GM23338 (cell line): ENCODE measurements around the gene MYRFL. TPM values are rescaled to one million over a fixed set of nuclear protein-coding genes. Genes with fewer than 3 reads are reported as not detected.

Experiments
- ATAC-seq: fragments of 200-7000 bp; cut with Tn5 transposase; 3 replicates; pipeline ENCODE4 v1.9.1; 2020
- DNase-seq: peaks from one replicate; pipeline ENCODE4 v3.0.0-alpha.2; 2015; ENCODE audit warnings: low spot score
- H2AFZ ChIP-seq: fragments of 200-600 bp; sonication (generic); 2 replicates; pipeline ENCODE4 v1.8.0; 2016; ENCODE audit warnings: antibody characterized with exemption, mild to moderate bottlenecking, moderate library complexity
- H3F3A ChIP-seq: fragments of 200-600 bp; sonication (generic); replicated peaks from 2 replicates; pipeline ENCODE4 v1.8.0; 2017; ENCODE audit warnings: antibody characterized with exemption, mixed run types, low read depth
- H3K27ac ChIP-seq: fragments of 200-600 bp; sonication (generic); 2 replicates; pipeline ENCODE4 v1.6.1; 2016; ENCODE audit warnings: low read depth
- H3K27me3 ChIP-seq: fragments of 200-600 bp; sonication (generic); 2 replicates; pipeline ENCODE4 v1.8.0; 2016; ENCODE audit warnings: mild to moderate bottlenecking, mixed run types, moderate library complexity; ENCODE audit not compliant: insufficient read depth
- H3K36me3 ChIP-seq: fragments of 200-600 bp; sonication (generic); 2 replicates; pipeline ENCODE4 v1.8.0; 2016; ENCODE audit warnings: mild to moderate bottlenecking; ENCODE audit not compliant: insufficient read depth
- H3K4me1 ChIP-seq: fragments of 200-600 bp; sonication (generic); 2 replicates; pipeline ENCODE4 v1.8.0; 2016; ENCODE audit warnings: mild to moderate bottlenecking, moderate library complexity; ENCODE audit not compliant: insufficient read depth
- H3K4me2 ChIP-seq: fragments of 200-600 bp; sonication (generic); 2 replicates; pipeline ENCODE4 v1.7.1; 2017; ENCODE audit warnings: mixed run types
- H3K4me3 ChIP-seq: fragments of 200-600 bp; sonication (generic); 2 replicates; pipeline ENCODE4 v1.6.1; 2016; ENCODE audit warnings: mixed run types
- H3K79me2 ChIP-seq: fragments of 200-600 bp; sonication (generic); replicated peaks from 2 replicates; pipeline ENCODE4 v1.8.0; 2017; ENCODE audit warnings: mild to moderate bottlenecking; ENCODE audit not compliant: insufficient read depth
- H3K9me2 ChIP-seq: fragments of 200-600 bp; sonication (generic); 2 replicates; pipeline ENCODE4 v1.8.0; 2017; ENCODE audit not compliant: insufficient read depth
- H4K20me1 ChIP-seq: fragments of 200-600 bp; sonication (generic); replicated peaks from 2 replicates; pipeline ENCODE4 v1.8.0; 2017; ENCODE audit warnings: mild to moderate bottlenecking; ENCODE audit not compliant: insufficient read depth
- H3K27ac Mint-ChIP-seq: 2 replicates; pipeline ENCODE4 v1.8.0; 2020; ENCODE audit warnings: inconsistent platforms, mild to moderate bottlenecking, moderate library complexity, mixed read lengths
- H3K27me3 Mint-ChIP-seq: 3 replicates; pipeline ENCODE4 v1.8.0; 2022; ENCODE audit warnings: low read depth, mild to moderate bottlenecking, moderate library complexity, mixed read lengths, inconsistent platforms; ENCODE audit not compliant: insufficient read depth, poor library complexity
- H3K36me3 Mint-ChIP-seq: 3 replicates; pipeline ENCODE4 v1.8.0; 2021; ENCODE audit warnings: low read depth, mild to moderate bottlenecking, inconsistent platforms, moderate library complexity, mixed read lengths
- H3K4me1 Mint-ChIP-seq: 3 replicates; pipeline ENCODE4 v1.8.0; 2020; ENCODE audit warnings: mild to moderate bottlenecking, inconsistent platforms, mixed read lengths
- H3K4me3 Mint-ChIP-seq: 3 replicates; pipeline ENCODE4 v1.8.0; 2021; ENCODE audit warnings: moderate library complexity, mild to moderate bottlenecking, inconsistent platforms, mixed read lengths
- H3K9me3 Mint-ChIP-seq: 3 replicates; pipeline ENCODE4 v1.8.0; 2020; ENCODE audit warnings: moderate library complexity, mild to moderate bottlenecking, inconsistent platforms, mixed read lengths
- EZH2 ChIP-seq: fragments of 200-600 bp; sonication (generic); IDR thresholded peaks from one replicate; pipeline ENCODE4 v1.8.0; 2017; ENCODE audit warnings: antibody characterized with exemption, mild to moderate bottlenecking, low read depth; ENCODE audit not compliant: unreplicated experiment
- EZH2phosphoT487 ChIP-seq: fragments of 200-600 bp; sonication (generic); IDR thresholded peaks from one replicate; pipeline ENCODE4 v1.8.1; 2018; ENCODE audit warnings: antibody characterized with exemption; ENCODE audit not compliant: unreplicated experiment
- JUNB ChIP-seq: IDR thresholded peaks from one replicate; pipeline ENCODE4 v1.6.1; 2016; ENCODE audit warnings: antibody characterized with exemption; ENCODE audit not compliant: unreplicated experiment
- NANOG ChIP-seq: IDR thresholded peaks from 2 replicates; pipeline ENCODE4 v1.6.1; 2016; ENCODE audit warnings: antibody characterized with exemption, borderline replicate concordance
- POLR2AphosphoS5 ChIP-seq: IDR thresholded peaks from 2 replicates; pipeline ENCODE4 v1.6.1; 2016; ENCODE audit warnings: antibody characterized with exemption, low read depth
- STAT1 ChIP-seq: IDR thresholded peaks from one replicate; pipeline ENCODE4 v1.6.1; 2016; ENCODE audit warnings: antibody characterized with exemption; ENCODE audit not compliant: unreplicated experiment
- ZNF331 ChIP-seq: fragments of 250-450 bp; sonication (Bioruptor Pico); IDR thresholded peaks from 2 replicates; pipeline ENCODE4 v1.5.0; 2020; ENCODE audit warnings: low read depth, mild to moderate bottlenecking, moderate library complexity
- polyA plus RNA-seq: library from polyadenylated mRNA; unstranded; fragments of >200 nt; fragmentation: Nextera tagmentation; extraction: Ambion mirVana; gene quantifications from 2 replicates; pipeline ENCODE4 v1.2.1, GENCODE V29; 2016
- total RNA-seq: library from RNA; depleted of rRNA; stranded (reverse); fragments of >200 nt; shearing (Covaris generic); gene quantifications from 2 replicates; pipeline ENCODE4 v1.2.3, GENCODE V29; 2014
- TF ChIP-seq, protein P1 (sequence below): IDR thresholded peaks from one replicate; pipeline ENCODE4 v1.6.1; 2018; ENCODE audit warnings: antibody characterized with exemption; ENCODE audit not compliant: unreplicated experiment
- TF ChIP-seq, protein P2 (sequence below), 2 experiments: fragments of 200-600 bp in 1 of 2; sonication (generic) in 1 of 2; conservative IDR thresholded peaks; 2 replicates each; pipeline versions ENCODE4 v1.5.1 to v1.6.1; 2016 to 2017; ENCODE audit warnings: antibody characterized with exemption in 2 of 2, low read depth in 2 of 2, mild to moderate bottlenecking in 2 of 2, moderate library complexity in 1 of 2
- TF ChIP-seq, protein P3 (sequence below): fragments of 250-450 bp; sonication (Bioruptor Pico); IDR thresholded peaks from 2 replicates; pipeline ENCODE4 v1.5.0; 2020; ENCODE audit warnings: mild to moderate bottlenecking, moderate library complexity

MYRFL gene
- total and polyA plus RNA-seq, 2 experiments from 2014 or later = 2.3 to 2.8 TPM

DNA sequence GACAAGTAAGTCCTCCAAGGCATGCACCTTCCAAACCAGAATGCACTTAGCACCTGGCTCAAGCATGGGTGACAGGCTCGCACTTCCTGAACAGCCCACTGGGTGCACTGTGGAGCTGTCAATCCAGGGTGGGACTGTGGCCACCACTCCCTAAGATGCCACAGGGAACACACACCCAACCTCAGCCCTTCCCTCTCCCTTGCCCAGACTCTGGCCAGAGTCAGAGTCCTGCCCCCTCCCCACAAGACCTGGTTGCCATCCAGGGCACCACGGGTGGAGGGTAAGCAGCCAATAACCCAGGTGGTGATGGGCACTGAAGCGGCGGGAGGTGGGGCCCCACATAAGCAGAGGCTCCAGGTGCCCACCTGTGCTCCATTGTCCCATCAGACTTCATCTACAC lies 160.6 kb downstream of the MYRFL start:
- no peaks in the 10 kb centered on the region for H3K79me2 ChIP-seq
- no peak overlapping the region for H3K27ac ChIP-seq
- no peaks in the 10 kb centered on the region for H3F3A ChIP-seq
- no peak overlapping the region for H3K4me3 Mint-ChIP-seq
- H3K4me3 ChIP-seq = no peak overlapping the region
- H3K36me3 ChIP-seq = no peaks in the 10 kb centered on the region
- peaks cover 5% of the 10 kb centered on the region for H3K9me2 ChIP-seq
- no peaks in the 10 kb centered on the region for H3K27me3 Mint-ChIP-seq
- peak; percentile 62 for DNase-seq
- no peaks in the 10 kb centered on the region for H4K20me1 ChIP-seq
- TF ChIP-seq, protein P1, sequence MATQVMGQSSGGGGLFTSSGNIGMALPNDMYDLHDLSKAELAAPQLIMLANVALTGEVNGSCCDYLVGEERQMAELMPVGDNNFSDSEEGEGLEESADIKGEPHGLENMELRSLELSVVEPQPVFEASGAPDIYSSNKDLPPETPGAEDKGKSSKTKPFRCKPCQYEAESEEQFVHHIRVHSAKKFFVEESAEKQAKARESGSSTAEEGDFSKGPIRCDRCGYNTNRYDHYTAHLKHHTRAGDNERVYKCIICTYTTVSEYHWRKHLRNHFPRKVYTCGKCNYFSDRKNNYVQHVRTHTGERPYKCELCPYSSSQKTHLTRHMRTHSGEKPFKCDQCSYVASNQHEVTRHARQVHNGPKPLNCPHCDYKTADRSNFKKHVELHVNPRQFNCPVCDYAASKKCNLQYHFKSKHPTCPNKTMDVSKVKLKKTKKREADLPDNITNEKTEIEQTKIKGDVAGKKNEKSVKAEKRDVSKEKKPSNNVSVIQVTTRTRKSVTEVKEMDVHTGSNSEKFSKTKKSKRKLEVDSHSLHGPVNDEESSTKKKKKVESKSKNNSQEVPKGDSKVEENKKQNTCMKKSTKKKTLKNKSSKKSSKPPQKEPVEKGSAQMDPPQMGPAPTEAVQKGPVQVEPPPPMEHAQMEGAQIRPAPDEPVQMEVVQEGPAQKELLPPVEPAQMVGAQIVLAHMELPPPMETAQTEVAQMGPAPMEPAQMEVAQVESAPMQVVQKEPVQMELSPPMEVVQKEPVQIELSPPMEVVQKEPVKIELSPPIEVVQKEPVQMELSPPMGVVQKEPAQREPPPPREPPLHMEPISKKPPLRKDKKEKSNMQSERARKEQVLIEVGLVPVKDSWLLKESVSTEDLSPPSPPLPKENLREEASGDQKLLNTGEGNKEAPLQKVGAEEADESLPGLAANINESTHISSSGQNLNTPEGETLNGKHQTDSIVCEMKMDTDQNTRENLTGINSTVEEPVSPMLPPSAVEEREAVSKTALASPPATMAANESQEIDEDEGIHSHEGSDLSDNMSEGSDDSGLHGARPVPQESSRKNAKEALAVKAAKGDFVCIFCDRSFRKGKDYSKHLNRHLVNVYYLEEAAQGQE = no peak
- TF ChIP-seq, protein P2, sequence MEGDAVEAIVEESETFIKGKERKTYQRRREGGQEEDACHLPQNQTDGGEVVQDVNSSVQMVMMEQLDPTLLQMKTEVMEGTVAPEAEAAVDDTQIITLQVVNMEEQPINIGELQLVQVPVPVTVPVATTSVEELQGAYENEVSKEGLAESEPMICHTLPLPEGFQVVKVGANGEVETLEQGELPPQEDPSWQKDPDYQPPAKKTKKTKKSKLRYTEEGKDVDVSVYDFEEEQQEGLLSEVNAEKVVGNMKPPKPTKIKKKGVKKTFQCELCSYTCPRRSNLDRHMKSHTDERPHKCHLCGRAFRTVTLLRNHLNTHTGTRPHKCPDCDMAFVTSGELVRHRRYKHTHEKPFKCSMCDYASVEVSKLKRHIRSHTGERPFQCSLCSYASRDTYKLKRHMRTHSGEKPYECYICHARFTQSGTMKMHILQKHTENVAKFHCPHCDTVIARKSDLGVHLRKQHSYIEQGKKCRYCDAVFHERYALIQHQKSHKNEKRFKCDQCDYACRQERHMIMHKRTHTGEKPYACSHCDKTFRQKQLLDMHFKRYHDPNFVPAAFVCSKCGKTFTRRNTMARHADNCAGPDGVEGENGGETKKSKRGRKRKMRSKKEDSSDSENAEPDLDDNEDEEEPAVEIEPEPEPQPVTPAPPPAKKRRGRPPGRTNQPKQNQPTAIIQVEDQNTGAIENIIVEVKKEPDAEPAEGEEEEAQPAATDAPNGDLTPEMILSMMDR (conservative IDR thresholded peaks at IDR 0.05; ENCODE audit: low read depth in 2 of 2) = peak; percentile 48 to 75
- no peaks in the 10 kb centered on the region; the same call in 2 of the 3 replicates for H3K9me3 Mint-ChIP-seq
- H3K36me3 Mint-ChIP-seq = no peaks in the 10 kb centered on the region
- peak; percentile 86 for ATAC-seq
- no peaks in the 10 kb centered on the region for H3K4me1 Mint-ChIP-seq
- no peaks in the 10 kb centered on the region for H3K4me1 ChIP-seq
- no peak overlapping the region for H2AFZ ChIP-seq
- no peaks in the 10 kb centered on the region for H3K27me3 ChIP-seq
- H3K4me2 ChIP-seq = no peak overlapping the region
- H3K27ac Mint-ChIP-seq = no peak overlapping the region

DNA sequence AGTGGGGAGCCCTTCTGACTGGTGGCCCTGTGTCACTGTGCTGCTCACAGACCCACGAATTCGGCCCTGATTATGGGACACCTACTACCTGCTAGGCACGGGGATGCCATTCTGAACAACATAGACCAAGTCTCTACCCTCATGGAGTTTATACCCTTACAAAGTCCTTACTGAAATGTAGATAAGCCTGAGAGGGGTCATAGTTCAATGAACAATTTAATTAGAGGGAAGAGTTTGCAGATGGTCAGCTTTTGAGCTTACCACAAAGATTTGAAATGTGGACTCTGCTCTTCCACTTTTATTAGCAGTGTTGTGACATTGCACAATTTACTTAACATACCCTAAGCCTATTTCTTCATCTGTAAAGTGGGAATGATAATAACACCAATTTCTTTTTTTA lies 161.1 kb downstream of the MYRFL start:
- Histone ChIP-seq H3K4me2 (no peak overlapping the region), H2AFZ (no peak overlapping the region), H3K4me3 (no peak overlapping the region), H3F3A (no peaks in the 10 kb centered on the region), H3K27me3 (no peaks in the 10 kb centered on the region), H3K9me2 (peaks cover 10% of the 10 kb centered on the region), H3K36me3 (no peaks in the 10 kb centered on the region), H3K4me1 (no peaks in the 10 kb centered on the region), H3K27ac (no peak overlapping the region), H4K20me1 (no peaks in the 10 kb centered on the region), H3K79me2 (no peaks in the 10 kb centered on the region)
- Mint-ChIP-seq H3K27me3 (no peaks in the 10 kb centered on the region), H3K9me3 (no peaks in the 10 kb centered on the region; the same call in 2 of the 3 replicates), H3K4me1 (no peaks in the 10 kb centered on the region), H3K27ac (no peak overlapping the region), H3K36me3 (no peaks in the 10 kb centered on the region), H3K4me3 (no peak overlapping the region)
- ATAC-seq = no peak
- DNase-seq = no peak
- TF ChIP-seq STAT1 (no peak), EZH2 (no peak), EZH2phosphoT487 (no peak), ZNF331 (CRISPR knock-in tag) (no peak), NANOG (no peak), POLR2AphosphoS5 (no peak), JUNB (no peak)
- TF ChIP-seq, protein P3, sequence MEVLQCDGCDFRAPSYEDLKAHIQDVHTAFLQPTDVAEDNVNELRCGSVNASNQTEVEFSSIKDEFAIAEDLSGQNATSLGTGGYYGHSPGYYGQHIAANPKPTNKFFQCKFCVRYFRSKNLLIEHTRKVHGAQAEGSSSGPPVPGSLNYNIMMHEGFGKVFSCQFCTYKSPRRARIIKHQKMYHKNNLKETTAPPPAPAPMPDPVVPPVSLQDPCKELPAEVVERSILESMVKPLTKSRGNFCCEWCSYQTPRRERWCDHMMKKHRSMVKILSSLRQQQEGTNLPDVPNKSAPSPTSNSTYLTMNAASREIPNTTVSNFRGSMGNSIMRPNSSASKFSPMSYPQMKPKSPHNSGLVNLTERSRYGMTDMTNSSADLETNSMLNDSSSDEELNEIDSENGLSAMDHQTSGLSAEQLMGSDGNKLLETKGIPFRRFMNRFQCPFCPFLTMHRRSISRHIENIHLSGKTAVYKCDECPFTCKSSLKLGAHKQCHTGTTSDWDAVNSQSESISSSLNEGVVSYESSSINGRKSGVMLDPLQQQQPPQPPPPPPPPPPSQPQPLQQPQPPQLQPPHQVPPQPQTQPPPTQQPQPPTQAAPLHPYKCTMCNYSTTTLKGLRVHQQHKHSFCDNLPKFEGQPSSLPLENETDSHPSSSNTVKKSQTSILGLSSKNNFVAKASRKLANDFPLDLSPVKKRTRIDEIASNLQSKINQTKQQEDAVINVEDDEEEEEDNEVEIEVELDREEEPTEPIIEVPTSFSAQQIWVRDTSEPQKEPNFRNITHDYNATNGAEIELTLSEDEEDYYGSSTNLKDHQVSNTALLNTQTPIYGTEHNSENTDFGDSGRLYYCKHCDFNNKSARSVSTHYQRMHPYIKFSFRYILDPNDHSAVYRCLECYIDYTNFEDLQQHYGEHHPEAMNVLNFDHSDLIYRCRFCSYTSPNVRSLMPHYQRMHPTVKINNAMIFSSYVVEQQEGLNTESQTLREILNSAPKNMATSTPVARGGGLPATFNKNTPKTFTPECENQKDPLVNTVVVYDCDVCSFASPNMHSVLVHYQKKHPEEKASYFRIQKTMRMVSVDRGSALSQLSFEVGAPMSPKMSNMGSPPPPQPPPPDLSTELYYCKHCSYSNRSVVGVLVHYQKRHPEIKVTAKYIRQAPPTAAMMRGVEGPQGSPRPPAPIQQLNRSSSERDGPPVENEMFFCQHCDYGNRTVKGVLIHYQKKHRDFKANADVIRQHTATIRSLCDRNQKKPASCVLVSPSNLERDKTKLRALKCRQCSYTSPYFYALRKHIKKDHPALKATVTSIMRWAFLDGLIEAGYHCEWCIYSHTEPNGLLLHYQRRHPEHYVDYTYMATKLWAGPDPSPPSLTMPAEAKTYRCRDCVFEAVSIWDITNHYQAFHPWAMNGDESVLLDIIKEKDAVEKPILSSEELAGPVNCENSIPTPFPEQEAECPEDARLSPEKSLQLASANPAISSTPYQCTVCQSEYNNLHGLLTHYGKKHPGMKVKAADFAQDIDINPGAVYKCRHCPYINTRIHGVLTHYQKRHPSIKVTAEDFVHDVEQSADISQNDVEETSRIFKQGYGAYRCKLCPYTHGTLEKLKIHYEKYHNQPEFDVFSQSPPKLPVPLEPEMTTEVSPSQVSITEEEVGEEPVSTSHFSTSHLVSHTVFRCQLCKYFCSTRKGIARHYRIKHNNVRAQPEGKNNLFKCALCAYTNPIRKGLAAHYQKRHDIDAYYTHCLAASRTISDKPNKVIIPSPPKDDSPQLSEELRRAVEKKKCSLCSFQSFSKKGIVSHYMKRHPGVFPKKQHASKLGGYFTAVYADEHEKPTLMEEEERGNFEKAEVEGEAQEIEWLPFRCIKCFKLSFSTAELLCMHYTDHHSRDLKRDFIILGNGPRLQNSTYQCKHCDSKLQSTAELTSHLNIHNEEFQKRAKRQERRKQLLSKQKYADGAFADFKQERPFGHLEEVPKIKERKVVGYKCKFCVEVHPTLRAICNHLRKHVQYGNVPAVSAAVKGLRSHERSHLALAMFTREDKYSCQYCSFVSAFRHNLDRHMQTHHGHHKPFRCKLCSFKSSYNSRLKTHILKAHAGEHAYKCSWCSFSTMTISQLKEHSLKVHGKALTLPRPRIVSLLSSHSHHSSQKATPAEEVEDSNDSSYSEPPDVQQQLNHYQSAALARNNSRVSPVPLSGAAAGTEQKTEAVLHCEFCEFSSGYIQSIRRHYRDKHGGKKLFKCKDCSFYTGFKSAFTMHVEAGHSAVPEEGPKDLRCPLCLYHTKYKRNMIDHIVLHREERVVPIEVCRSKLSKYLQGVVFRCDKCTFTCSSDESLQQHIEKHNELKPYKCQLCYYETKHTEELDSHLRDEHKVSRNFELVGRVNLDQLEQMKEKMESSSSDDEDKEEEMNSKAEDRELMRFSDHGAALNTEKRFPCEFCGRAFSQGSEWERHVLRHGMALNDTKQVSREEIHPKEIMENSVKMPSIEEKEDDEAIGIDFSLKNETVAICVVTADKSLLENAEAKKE (CRISPR knock-in tag) = no peak
